Thoracic aorta (tissue), 2 donors: ENCODE results near the gene NTN3. TPM values are rescaled to one million over a fixed set of nuclear protein-coding genes. Genes with fewer than 3 reads are reported as not detected.
"Not testable (repeated sequence)": the region's sequence is repeated elsewhere in the genome, so short reads cannot be mapped to it uniquely, and the experiment has no call there.

ENCODE experiments used
- ATAC-seq: fragments of 150-250 bp; one replicate; pipeline ENCODE4 v1.8.0; 2017; ENCODE audit warnings: low read depth; ENCODE audit not compliant: insufficient number of reproducible peaks, low FRiP score
- DNase-seq: peaks from one replicate; pipeline ENCODE4 v3.0.0-alpha.2; 2020; ENCODE audit warnings: low spot score
- H3K27ac ChIP-seq, 2 donors: fragments of 200-600 bp; sonication (generic); 1 replicate in 1 of 2; 2 replicates in 1 of 2; pipeline ENCODE4 v1.5.1; 2016; ENCODE audit warnings: mild to moderate bottlenecking in 2 of 2, moderate library complexity in 2 of 2
- H3K27me3 ChIP-seq: fragments of 200-600 bp; sonication (generic); replicated peaks from 2 replicates; pipeline ENCODE4 v1.6.0; 2016; ENCODE audit warnings: mild to moderate bottlenecking; ENCODE audit not compliant: insufficient read depth
- H3K36me3 ChIP-seq: fragments of 200-600 bp; sonication (generic); one replicate; pipeline ENCODE4 v1.5.1; 2016
- H3K4me1 ChIP-seq, 2 donors: fragments of 200-600 bp; sonication (generic); 1 replicate in 1 of 2; 2 replicates in 1 of 2; pipeline versions ENCODE4 v1.5.1 to v1.6.0; 2016; ENCODE audit warnings: low read depth in 2 of 2, mild to moderate bottlenecking in 1 of 2; ENCODE audit not compliant: control insufficient read depth in 1 of 2
- H3K4me3 ChIP-seq: fragments of 200-600 bp; sonication (generic); 2 replicates; pipeline ENCODE4 v1.5.1; 2016; ENCODE audit warnings: mild to moderate bottlenecking
- H3K9me3 ChIP-seq: fragments of 200-600 bp; sonication (generic); 2 replicates; pipeline ENCODE4 v1.5.1; 2016
- total RNA-seq, 2 donors: library from RNA; depleted of rRNA; stranded (reverse); fragments of >200 nt; gene quantifications; one replicate each; pipeline versions ENCODE4 v1.1.0 to v1.2.3, GENCODE V29; 2016
- TF ChIP-seq, protein P1 (sequence below): fragments of 200-600 bp; sonication (generic); IDR thresholded peaks from one replicate; pipeline ENCODE4 v1.5.1; 2019; ENCODE audit warnings: antibody characterized with exemption

Gene NTN3
- total RNA-seq, 2 donors from 2014 or later, result 0.28 TPM; not detected in 1

DNA sequence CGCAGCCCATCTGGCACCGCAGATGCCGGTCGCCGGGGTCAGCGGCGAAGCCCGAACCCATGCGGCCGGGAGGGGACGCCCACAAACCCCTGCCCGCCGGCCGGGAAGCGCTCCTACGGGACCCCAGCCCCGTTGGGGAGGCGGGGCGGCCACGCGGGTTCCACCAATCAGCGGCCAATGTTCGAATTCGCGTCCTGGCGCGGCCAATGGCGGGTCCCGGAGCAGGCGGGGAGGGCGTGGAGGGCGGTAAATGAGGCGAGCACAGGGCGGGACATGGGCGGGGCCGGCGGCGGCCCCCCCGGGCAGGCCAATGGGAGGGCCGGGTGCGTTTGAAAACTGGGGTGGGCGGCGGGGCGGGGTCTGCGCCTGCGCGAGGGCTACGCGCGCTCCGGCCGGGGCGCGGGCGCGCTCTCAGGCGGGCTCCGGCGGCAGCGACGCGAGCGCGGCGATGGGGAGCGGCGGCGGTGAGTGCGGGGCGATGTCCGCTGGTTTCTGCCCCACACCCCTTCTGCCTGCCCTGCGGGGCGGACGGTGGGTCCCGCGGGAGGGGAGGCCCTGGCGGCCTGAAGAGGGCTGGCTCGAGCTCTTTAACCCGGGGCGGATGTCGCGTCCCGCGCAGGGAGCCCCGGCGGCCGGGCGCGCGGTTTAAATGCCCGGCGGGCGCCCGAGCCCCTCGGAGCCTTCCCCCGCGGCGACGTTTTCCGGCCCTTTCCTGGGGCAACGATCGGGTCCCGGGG lies 41.9 kb upstream of the NTN3 start, which contains the start of gene CCNF:
Gene CCNF (plus strand): TSS at position 414 of the 737 bp plus-strand sequence. CDS start 35 bp downstream, at position 449.
- DNase-seq (peak; percentile 86), ATAC-seq (peak; percentile 95)
- TF ChIP-seq, protein P1, sequence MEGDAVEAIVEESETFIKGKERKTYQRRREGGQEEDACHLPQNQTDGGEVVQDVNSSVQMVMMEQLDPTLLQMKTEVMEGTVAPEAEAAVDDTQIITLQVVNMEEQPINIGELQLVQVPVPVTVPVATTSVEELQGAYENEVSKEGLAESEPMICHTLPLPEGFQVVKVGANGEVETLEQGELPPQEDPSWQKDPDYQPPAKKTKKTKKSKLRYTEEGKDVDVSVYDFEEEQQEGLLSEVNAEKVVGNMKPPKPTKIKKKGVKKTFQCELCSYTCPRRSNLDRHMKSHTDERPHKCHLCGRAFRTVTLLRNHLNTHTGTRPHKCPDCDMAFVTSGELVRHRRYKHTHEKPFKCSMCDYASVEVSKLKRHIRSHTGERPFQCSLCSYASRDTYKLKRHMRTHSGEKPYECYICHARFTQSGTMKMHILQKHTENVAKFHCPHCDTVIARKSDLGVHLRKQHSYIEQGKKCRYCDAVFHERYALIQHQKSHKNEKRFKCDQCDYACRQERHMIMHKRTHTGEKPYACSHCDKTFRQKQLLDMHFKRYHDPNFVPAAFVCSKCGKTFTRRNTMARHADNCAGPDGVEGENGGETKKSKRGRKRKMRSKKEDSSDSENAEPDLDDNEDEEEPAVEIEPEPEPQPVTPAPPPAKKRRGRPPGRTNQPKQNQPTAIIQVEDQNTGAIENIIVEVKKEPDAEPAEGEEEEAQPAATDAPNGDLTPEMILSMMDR, result peak; percentile 12
- no peaks in the 10 kb centered on the region for H3K9me3 ChIP-seq
- H3K4me3 ChIP-seq, result peak within 1 kb of the TSS; percentile 90
- H3K27me3 ChIP-seq, result no peaks in the 10 kb centered on the region
- H3K36me3 ChIP-seq, result no peaks in the 10 kb centered on the region
- H3K4me1 ChIP-seq, result peaks cover 7 to 16% of the 10 kb centered on the region in 2 donors
- H3K27ac ChIP-seq, result peak within 1 kb of the TSS; percentile 23 to 65

DNA sequence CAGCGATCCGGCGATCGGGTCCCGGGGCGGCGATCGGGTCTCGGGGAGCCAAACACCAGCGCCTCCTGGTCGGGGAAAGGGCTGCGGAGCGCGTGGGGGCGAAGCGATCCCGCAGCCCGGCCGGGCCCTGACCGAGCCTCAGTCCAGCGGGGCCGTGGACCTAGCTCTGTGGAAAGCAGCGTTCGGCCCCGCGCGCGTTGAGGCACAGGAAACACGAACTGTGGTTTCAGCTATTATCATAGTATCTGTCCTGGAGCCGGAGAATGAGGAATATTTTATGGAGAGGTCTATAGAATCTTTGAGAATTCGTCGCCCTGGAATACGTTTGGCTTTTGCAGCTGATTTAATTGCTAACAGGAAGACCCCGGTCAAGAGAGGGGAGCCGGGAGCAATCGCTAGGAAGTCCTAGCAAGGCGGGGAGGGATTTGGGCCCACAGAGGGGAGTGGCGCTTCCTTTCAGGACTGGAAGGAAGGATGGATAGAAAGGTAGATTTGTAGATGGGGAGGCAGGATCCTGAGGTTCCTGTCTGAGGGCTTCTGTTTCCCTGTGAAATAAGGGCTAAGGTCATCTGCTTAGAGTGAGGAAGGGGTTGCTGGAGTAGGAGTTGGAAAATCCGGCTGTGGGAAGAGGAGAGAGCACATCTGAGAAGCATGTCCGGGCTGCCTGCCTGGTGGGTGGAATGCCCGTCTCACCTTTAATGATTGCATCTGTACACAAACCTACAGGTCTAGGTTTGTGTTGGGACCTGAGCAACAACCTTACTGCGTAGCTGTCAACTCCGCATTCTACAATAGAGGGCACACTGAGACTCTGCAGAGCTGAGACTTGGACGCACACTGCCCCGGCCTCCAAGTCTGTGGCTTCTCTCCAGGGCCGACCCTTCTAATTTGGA lies 41.1 kb upstream of the NTN3 start:
- no peak for ATAC-seq

DNA sequence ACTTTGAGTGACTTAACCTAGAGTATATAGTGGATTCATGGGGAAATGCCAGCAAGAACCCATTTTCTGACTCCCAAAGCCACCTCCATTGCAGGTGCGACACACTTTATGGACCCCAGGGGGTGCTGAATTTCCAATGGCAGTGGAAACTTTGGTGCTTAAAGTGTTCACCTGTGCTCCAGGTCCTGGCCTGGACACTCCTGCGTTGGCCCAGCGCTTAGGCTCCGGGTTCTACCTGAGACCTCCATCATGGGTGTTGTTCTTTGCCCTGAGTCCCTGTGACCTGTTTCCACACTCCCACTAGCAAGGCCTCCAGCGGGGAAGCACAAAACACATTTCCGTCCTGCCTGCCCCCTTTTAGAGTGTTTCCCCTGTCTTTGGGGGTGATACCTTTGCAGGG lies 38.8 kb upstream of the NTN3 start:
- peaks cover 7 to 16% of the 10 kb centered on the region in 2 donors for H3K4me1 ChIP-seq
- ATAC-seq (no peak), DNase-seq (no peak)
- no peak overlapping the region for H3K4me3 ChIP-seq
- H3K9me3 ChIP-seq, result no peaks in the 10 kb centered on the region
- H3K27me3 ChIP-seq, result no peaks in the 10 kb centered on the region
- H3K36me3 ChIP-seq, result no peaks in the 10 kb centered on the region
- TF ChIP-seq, protein P1, result no peak
- no peak overlapping the region for H3K27ac ChIP-seq

More for the DNA sequence above, 41.1 kb upstream of the NTN3 start:
- no peak for DNase-seq
- no peak overlapping the region for H3K27ac ChIP-seq
- no peaks in the 10 kb centered on the region for H3K9me3 ChIP-seq
- TF ChIP-seq, protein P1, result no peak
- no peaks in the 10 kb centered on the region for H3K27me3 ChIP-seq
- H3K4me1 ChIP-seq, result peaks cover 7 to 16% of the 10 kb centered on the region in 2 donors
- peak overlapping the region; percentile 90 for H3K4me3 ChIP-seq
- H3K36me3 ChIP-seq, result no peaks in the 10 kb centered on the region

DNA sequence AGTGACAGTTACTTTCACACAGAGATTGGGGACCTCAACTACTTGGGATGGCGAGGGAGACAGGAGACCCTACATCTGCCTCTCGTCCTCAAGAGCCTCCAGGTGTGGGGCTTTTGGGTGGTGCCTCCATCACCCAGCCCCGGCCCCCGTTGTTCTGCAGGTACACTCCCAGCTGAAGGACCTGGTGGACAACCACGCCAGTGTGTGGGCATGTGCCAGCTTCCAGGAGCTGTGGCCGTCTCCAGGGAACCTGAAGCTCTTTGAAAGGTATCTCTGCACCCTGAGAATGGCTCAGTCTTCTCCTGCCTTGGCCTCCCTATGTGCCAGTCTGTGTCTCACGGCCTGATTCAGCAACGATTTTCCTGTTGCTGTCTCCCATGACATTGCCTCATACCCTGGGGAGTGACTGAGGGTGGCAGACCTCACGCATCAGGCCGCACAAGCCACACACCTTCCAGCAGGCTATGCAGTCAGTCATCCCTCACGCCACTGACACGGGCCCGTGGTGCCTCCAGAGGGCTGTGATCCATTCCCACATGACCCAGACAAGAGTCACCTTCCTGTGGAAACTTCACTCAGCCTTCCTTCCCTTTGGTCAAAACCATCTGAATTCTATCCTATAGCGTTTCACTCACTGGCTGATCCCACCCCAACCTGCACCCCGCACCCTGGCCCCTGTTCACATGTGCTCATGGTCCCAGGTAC lies 38.1 kb upstream of the NTN3 start:
- no peaks in the 10 kb centered on the region for H3K36me3 ChIP-seq
- no peak overlapping the region for H3K4me3 ChIP-seq
- H3K4me1 ChIP-seq, result peaks cover 7 to 16% of the 10 kb centered on the region in 2 donors
- no peak for ATAC-seq
- no peaks in the 10 kb centered on the region for H3K9me3 ChIP-seq
- no peaks in the 10 kb centered on the region for H3K27me3 ChIP-seq
- TF ChIP-seq, protein P1, result no peak
- DNase-seq, result no peak
- no peak overlapping the region for H3K27ac ChIP-seq

DNA sequence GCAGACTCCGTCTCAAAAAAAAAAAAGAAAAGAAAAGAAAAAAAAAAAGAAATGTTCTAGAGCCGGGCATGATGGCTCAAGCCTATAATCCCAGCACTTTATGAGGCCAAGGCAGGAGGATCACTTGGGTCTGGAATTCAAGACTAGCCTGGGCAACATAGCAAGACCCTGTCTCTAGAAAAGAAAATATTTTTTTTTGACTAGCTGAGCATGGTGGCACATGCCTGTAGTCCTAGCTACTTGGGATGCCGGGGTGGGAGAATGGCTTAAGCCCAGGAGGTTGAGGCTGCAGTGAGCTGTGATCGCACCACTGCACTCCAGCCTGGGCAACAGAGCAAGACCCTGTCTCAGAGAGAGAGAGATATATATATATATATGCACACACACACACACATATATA lies 35.9 kb upstream of the NTN3 start:
- not testable (repeated sequence) for H3K4me1 ChIP-seq, H3K4me3 ChIP-seq, H3K36me3 ChIP-seq, ATAC-seq, DNase-seq, H3K27ac ChIP-seq, H3K27me3 ChIP-seq, H3K9me3 ChIP-seq
